ENCODE measurements around the gene INKA2. TPM values are rescaled to one million over a fixed set of nuclear protein-coding genes. Genes with fewer than 3 reads are reported as not detected.

INKA2 gene
- total and polyA plus RNA-seq, 2 of the 4 experiments (the other 2 are of a cell fraction), result 2.2 to 2.6 TPM

GRCh38 chr1:111735321-111735720 lies 3.9 kb downstream of the INKA2 start:
- Histone ChIP-seq H3K4me1 (ENCODE audit: control insufficient read depth, insufficient read depth, low read length) (peaks cover 35% of the 10 kb centered on the region), H3K14ac (replicated peaks; ENCODE audit: low read depth, low read length) (peak overlapping the region; percentile 74; the same call in 1 of the 2 replicates)
- in situ Hi-C loops (cut with MboI; ENCODE audit: low sequenced_read_pairs), result no loop called here

More at GRCh38 chr1:111735321-111735720, 3.9 kb downstream of the INKA2 start:
- H2AFZ ChIP-seq (replicated peaks; ENCODE audit: low read length, poor library complexity), result no peak overlapping the region
- H2AK9ac ChIP-seq (replicated peaks; ENCODE audit: low read depth, low read length, poor library complexity), result no peak overlapping the region
- no peaks in the 10 kb centered on the region for H3K9me3 ChIP-seq (ENCODE audit: control insufficient read depth, insufficient read depth, low read length)
- peak overlapping the region; percentile 45; the same call in 1 of the 2 replicates for H3K4ac ChIP-seq (ENCODE audit: low read depth, low read length)
- peaks cover 3% of the 10 kb centered on the region; the same call in 1 of the 2 replicates for H4K20me1 ChIP-seq (ENCODE audit: insufficient read depth, low read length)
- dilution Hi-C loops (cut with HindIII; ENCODE audit: low sequenced_read_pairs, unreplicated experiment) (no loop called here), intact Hi-C loops (cut with micrococcal nuclease) (no loop called here)
- H2BK15ac ChIP-seq (ENCODE audit: low read depth, low read length), result no peak overlapping the region; the same call in 2 of the 3 replicates
- peak overlapping the region; percentile 72; the same call in 1 of the 2 replicates for H3K23ac ChIP-seq (ENCODE audit: low read depth, low read length)
- no peak overlapping the region for H3K56ac ChIP-seq (ENCODE audit: extremely low read depth, insufficient read depth, low read length)
- H2BK120ac ChIP-seq (ENCODE audit: low read depth, low read length), result peak overlapping the region; percentile 67; the same call in 1 of the 2 replicates
- peak overlapping the region in 1 of 2 experiments; percentile 31; a peak in 1 of 4 replicates for H4K8ac ChIP-seq (ENCODE audit: low read depth in 2 of 2, low read length in 2 of 2)
- H3K9ac ChIP-seq (ENCODE audit: low read depth, low read length), result no peak overlapping the region
- ATAC-seq (ENCODE audit: low read depth), result no peak
- H3K4me2 ChIP-seq (ENCODE audit: low read depth, low read length), result no peak overlapping the region
- BruUV-seq (replicated peaks), result no TSS peak
- POLR2A ChIA-PET (ENCODE audit: unreplicated experiment), result no interaction called here
- H2AK5ac ChIP-seq (ENCODE audit: low read depth, low read length), result peak overlapping the region; percentile 92; the same call in 1 of the 2 replicates
- H4K5ac ChIP-seq (ENCODE audit: low read depth, low read length), result no peak overlapping the region
- CTCF ChIA-PET, result interaction anchor here (1.5 kb wide), 1 partner anchor 19 kb away, joined by 4 read pairs; no protein-coding TSS in a partner anchor
- H3K36me3 ChIP-seq (ENCODE audit: control insufficient read depth, insufficient read depth, low read length), result no peaks in the 10 kb centered on the region
- H4K91ac ChIP-seq (ENCODE audit: insufficient read depth, low read depth, low read length), result no peak overlapping the region
- H3K27ac ChIP-seq (ENCODE audit: insufficient read depth, low read length), result no peak overlapping the region
- peaks cover 18 to 71% of the 10 kb centered on the region in 2 experiments; a peak in 2 of 4 replicates for H3K79me1 ChIP-seq (ENCODE audit: low read depth in 1 of 2, low read length in 2 of 2)
- 0 out of 2 replicates have a peak, but pooled peaks have one; percentile 14 for TF ChIP-seq CEBPB (IDR thresholded peaks at IDR 0.05; ENCODE audit: low read depth, low read length)
- TF ChIP-seq CHD1 (IDR thresholded peaks at IDR 0.05; ENCODE audit: low read depth, low read length), result no peak
- WGBS, 2 experiments (ENCODE audit: extremely low coverage in 2 of 2, insufficient read length in 1 of 2), result 33% methylated on average over 1 of the region's 4 CpGs; no CpG with 5 or more reads in 1 of the 2 experiments
- H3K27me3 ChIP-seq (ENCODE audit: control insufficient read depth, insufficient read depth, low read length), result no peaks in the 10 kb centered on the region
- no peak overlapping the region for H3K4me3 ChIP-seq (ENCODE audit: insufficient read depth, low read depth, low read length)
- H2BK20ac ChIP-seq (ENCODE audit: low read depth, low read length), result no peak overlapping the region
- H2BK5ac ChIP-seq (ENCODE audit: low read depth, low read length, poor library complexity, severe bottlenecking), result peak overlapping the region; percentile 12
- H3K18ac ChIP-seq (ENCODE audit: low read depth, low read length), result no peak overlapping the region
- DNase-seq, result peak; percentile 48
- H3K9me1 ChIP-seq (ENCODE audit: insufficient read depth, low read length), result peaks cover 32% of the 10 kb centered on the region
